AG08395 (cell line): Measurements from ENCODE around the gene PUM1.
A peak's percentile ranks its signal among the peaks of the same experiment; 100 is the strongest.
"Not testable (repeated sequence)": the region's sequence is repeated elsewhere in the genome, so short reads cannot be mapped to it uniquely, and the experiment has no call there.

ENCODE experiments used
- DNase-seq: peaks from one replicate; pipeline ENCODE4 v3.0.0; 2012; ENCODE audit warnings: mixed read lengths, low spot score

PUM1 gene

GRCh38 chr1:31065310-31066217 is at the start of gene PUM1:
Gene PUM1, minus strand, starts transcription at chr1:31065717. Its CDS starts 6,151 bp downstream, at chr1:31059566.
- DNase-seq: peak; percentile 97

- no peak for DNase-seq
Observed at GRCh38 chr1:31112266-31112935, 46.9 kb upstream of the PUM1 start.

- DNase-seq: no peak
Observed at GRCh38 chr1:31111290-31111951, 45.9 kb upstream of the PUM1 start.

GRCh38 chr1:31110846-31111245 is 45.3 kb upstream of the PUM1 start:
- no peak for DNase-seq

- no peak for DNase-seq
Observed at GRCh38 chr1:31108861-31109260, 43.3 kb upstream of the PUM1 start.

- DNase-seq: no peak
Observed at GRCh38 chr1:31105646-31106045, 40.1 kb upstream of the PUM1 start.

- peak; percentile 18 for DNase-seq
Observed at GRCh38 chr1:31102501-31102950, 37.0 kb upstream of the PUM1 start.

- peak; percentile 67 for DNase-seq
Observed at GRCh38 chr1:31101147-31101502, 35.6 kb upstream of the PUM1 start.

- no peak for DNase-seq
Observed at GRCh38 chr1:31099293-31100032, 33.9 kb upstream of the PUM1 start.

- no peak for DNase-seq
Observed at GRCh38 chr1:31095985-31096384, 30.5 kb upstream of the PUM1 start.

GRCh38 chr1:31095298-31095981 is 29.9 kb upstream of the PUM1 start:
- peak; percentile 75 for DNase-seq

GRCh38 chr1:31088081-31088480 is 22.6 kb upstream of the PUM1 start:
- DNase-seq: not testable (repeated sequence)

GRCh38 chr1:31084782-31085569 is 19.5 kb upstream of the PUM1 start:
- no peak for DNase-seq

GRCh38 chr1:31082385-31082784 is 16.9 kb upstream of the PUM1 start:
- DNase-seq: no peak

- DNase-seq: no peak
Observed at GRCh38 chr1:31073044-31073443, 7.5 kb upstream of the PUM1 start.

GRCh38 chr1:31072304-31072746 is 6.8 kb upstream of the PUM1 start:
- DNase-seq: no peak

GRCh38 chr1:31069392-31069791 is 3.9 kb upstream of the PUM1 start:
- no peak for DNase-seq

GRCh38 chr1:31064718-31065309 is 703 bp downstream of the PUM1 start:
- DNase-seq: peak; percentile 22

- DNase-seq: no peak
Observed at GRCh38 chr1:31064111-31064717, 1.3 kb downstream of the PUM1 start.

GRCh38 chr1:31063631-31064030 is 1.9 kb downstream of the PUM1 start:
- no peak for DNase-seq
